GM19035 (cell line): ENCODE data around the gene BMI1.
A peak's percentile ranks its signal among the peaks of the same experiment; 100 is the strongest.

ENCODE experiments used
- ATAC-seq: cut with Tn5 transposase; IDR thresholded peaks from one replicate; pipeline ENCODE4 v1.9.1; 2021; ENCODE audit not compliant: unreplicated experiment

BMI1 gene

GRCh38 chr10:22366435-22366703 lies 45.5 kb downstream of the BMI1 start:
- no peak for ATAC-seq

- ATAC-seq: no peak
These were observed 45.9 kb downstream of the BMI1 start for GRCh38 chr10:22366771-22367170.

- no peak for ATAC-seq
These were observed 46.6 kb downstream of the BMI1 start for GRCh38 chr10:22367471-22367870.

- no peak for ATAC-seq
These were observed 47.5 kb downstream of the BMI1 start for GRCh38 chr10:22368402-22368801.

- ATAC-seq: no peak
These were observed 48.1 kb downstream of the BMI1 start for GRCh38 chr10:22368981-22369380.

- ATAC-seq: peak; percentile 50
These were observed 48.7 kb downstream of the BMI1 start for GRCh38 chr10:22369434-22370072.

- ATAC-seq: no peak
These were observed 49.4 kb downstream of the BMI1 start for GRCh38 chr10:22370320-22370719.

- no peak for ATAC-seq
These were observed 51.4 kb downstream of the BMI1 start for GRCh38 chr10:22372298-22372697.

GRCh38 chr10:22372917-22373316 lies 52.0 kb downstream of the BMI1 start:
- no peak for ATAC-seq

GRCh38 chr10:22374489-22375126 lies 53.7 kb downstream of the BMI1 start:
- no peak for ATAC-seq

- ATAC-seq: peak; percentile 46
These were observed 58.2 kb downstream of the BMI1 start for GRCh38 chr10:22379059-22379458.
